ENCODE data around the gene HCRTR2. TPM values are rescaled to one million over a fixed set of nuclear protein-coding genes. Genes with fewer than 3 reads are reported as not detected.

Gene HCRTR2
- total and polyA plus RNA-seq, 12 donors: 0.14 TPM; not detected in 11

GRCh38 chr6:55208478-55209458 is 34.5 kb downstream of the HCRTR2 start:
- intact Hi-C loops (cut with DNase I): no loop called here
- WGBS, 2 donors: 69 to 74% methylated on average over 3 of the region's 3 CpGs
- Histone ChIP-seq H3K27me3 (no peaks in the 10 kb centered on the region), H3K36me3 (no peaks in the 10 kb centered on the region), H3K4me1 (no peaks in the 10 kb centered on the region), H3K9me3 (no peaks in the 10 kb centered on the region), H3K27ac (no peak overlapping the region), H3K4me3 (no peak overlapping the region)
- DNase-seq: no peak
- ATAC-seq: no peak
- no peak for TF ChIP-seq CTCF (IDR thresholded peaks at IDR 0.05)

GRCh38 chr6:55210952-55211351 is 36.6 kb downstream of the HCRTR2 start:
- intact Hi-C loops (cut with DNase I): no loop called here
- no peak for TF ChIP-seq CTCF (IDR thresholded peaks at IDR 0.05)

GRCh38 chr6:55212156-55212555 is 37.8 kb downstream of the HCRTR2 start:
- Histone ChIP-seq H3K36me3 (no peaks in the 10 kb centered on the region), H3K4me1 (no peaks in the 10 kb centered on the region), H3K27me3 (no peaks in the 10 kb centered on the region), H3K4me3 (no peak overlapping the region), H3K27ac (no peak overlapping the region), H3K9me3 (peaks cover 0 to 14% (median 0%) of the 10 kb centered on the region in 11 donors)
- ATAC-seq (no peak), DNase-seq (no peak)
- intact Hi-C loops (cut with DNase I): no loop called here
- WGBS, 2 donors: 50 to 70% methylated on average over 2 of the region's 2 CpGs
- no peak for TF ChIP-seq CTCF (IDR thresholded peaks at IDR 0.05)

More at GRCh38 chr6:55210952-55211351, 36.6 kb downstream of the HCRTR2 start:
- no peaks in the 10 kb centered on the region for H3K27me3 ChIP-seq
- H3K4me1 ChIP-seq: no peaks in the 10 kb centered on the region
- no peak for ATAC-seq
- peaks cover 0 to 14% (median 0%) of the 10 kb centered on the region in 11 donors for H3K9me3 ChIP-seq
- no peaks in the 10 kb centered on the region for H3K36me3 ChIP-seq
- no peak overlapping the region for H3K27ac ChIP-seq
- no peak for DNase-seq
- no peak overlapping the region for H3K4me3 ChIP-seq

- 74 to 83% methylated on average over 3 of the region's 3 CpGs for WGBS, 2 donors
- no peak overlapping the region for H3K4me3 ChIP-seq
These were observed 46.6 kb downstream of the HCRTR2 start for GRCh38 chr6:55220961-55221360.

More at GRCh38 chr6:55220961-55221360, 46.6 kb downstream of the HCRTR2 start:
- H3K9me3 ChIP-seq: peaks cover 0 to 6% (median 0%) of the 10 kb centered on the region in 11 donors
- no peaks in the 10 kb centered on the region for H3K27me3 ChIP-seq
- no peak for TF ChIP-seq CTCF (IDR thresholded peaks at IDR 0.05)
- no peaks in the 10 kb centered on the region for H3K36me3 ChIP-seq
- H3K27ac ChIP-seq: no peak overlapping the region
- DNase-seq (no peak), ATAC-seq (no peak)
- no peaks in the 10 kb centered on the region for H3K4me1 ChIP-seq
- intact Hi-C loops (cut with DNase I): loop anchor here in 1 of 10 donors (10.0 kb wide), 1 partner anchor 1246 kb away; no protein-coding TSS in a partner anchor

Measured in heart right ventricle (tissue), 16 donors.